B cell (primary cell): Measurements from ENCODE around the gene PCSK2. TPM values are rescaled to one million over a fixed set of nuclear protein-coding genes. Genes with fewer than 3 reads are reported as not detected.

Source experiments
- ATAC-seq: fragments of 200-7000 bp; cut with Tn5 transposase; one replicate; pipeline ENCODE4 v1.10.0; 2021; ENCODE audit warnings: low read depth, mild to moderate bottlenecking, moderate number of reproducible peaks, moderate library complexity
- CTCF ChIA-PET: fragments of 350-600 bp; sonication (Branson Sonifier 250); formaldehyde crosslinking; loops from one replicate; lab custom pipeline; 2021; ENCODE audit warnings: antibody characterized with exemption, inconsistent platforms; lab: Charles Lee
- POLR2A ChIA-PET: fragments of 350-600 bp; sonication (Branson Sonifier 250); formaldehyde crosslinking; loops from one replicate; lab custom pipeline; 2021; ENCODE audit warnings: antibody characterized with exemption; lab: Charles Lee
- DNase-seq: peaks from one replicate; pipeline ENCODE4 v3.0.0; 2013
- H2AFZ ChIP-seq: 2 replicates; pipeline ENCODE4 v1.6.1; 2012; ENCODE audit warnings: mild to moderate bottlenecking, low read depth, low read length; ENCODE audit not compliant: insufficient read depth, poor library complexity, severe bottlenecking
- H3K27ac ChIP-seq, 2 donors: 1 replicate in 1 of 2; 2 replicates in 1 of 2; pipeline ENCODE4 v1.5.1; 2012 to 2013; ENCODE audit warnings: low read length in 2 of 2, mild to moderate bottlenecking in 2 of 2, moderate library complexity in 1 of 2
- H3K27me3 ChIP-seq, 4 experiments: fragments of 200-600 bp in 1 of 4; sonication (generic) in 1 of 4; replicated peaks in 1 of 4; 1 replicate in 2 of 4; 2 replicates in 2 of 4; pipeline versions ENCODE4 v1.6.1 to v1.7.0; 2013 to 2016; ENCODE audit warnings: low read length in 3 of 4, mild to moderate bottlenecking in 2 of 4, mixed read lengths in 1 of 4, moderate library complexity in 1 of 4; ENCODE audit not compliant: insufficient read depth in 4 of 4, control insufficient read depth in 3 of 4; ENCODE audit errors: control extremely low read depth in 1 of 4
- H3K36me3 ChIP-seq, 2 experiments: replicated peaks in 1 of 2; 1 replicate in 1 of 2; 2 replicates in 1 of 2; pipeline versions ENCODE4 v1.6.1 to v1.7.1; 2013; ENCODE audit warnings: low read length in 1 of 2; ENCODE audit not compliant: insufficient read depth in 2 of 2, control insufficient read depth in 1 of 2; ENCODE audit errors: control extremely low read depth in 1 of 2, extremely low read depth in 1 of 2
- H3K4me1 ChIP-seq, 2 donors: fragments of 200-600 bp in 1 of 2; sonication (generic) in 1 of 2; 1 replicate in 1 of 2; 2 replicates in 1 of 2; pipeline versions ENCODE4 v1.5.1 to v1.6.1; 2013 to 2017; ENCODE audit warnings: low read length in 2 of 2; ENCODE audit not compliant: control insufficient read depth in 2 of 2, insufficient read depth in 2 of 2
- H3K4me2 ChIP-seq: replicated peaks from 2 replicates; pipeline ENCODE3; 2012; ENCODE audit warnings: mild to moderate bottlenecking, low read depth, low read length; ENCODE audit not compliant: poor library complexity, severe bottlenecking
- H3K4me3 ChIP-seq, 5 experiments: fragments of 200-600 bp in 1 of 5; sonication (generic) in 1 of 5; 1 replicate in 3 of 5; 2 replicates in 2 of 5; pipeline versions ENCODE4 v1.5.1 to v1.7.0; 2011 to 2016; ENCODE audit warnings: low read length in 4 of 5, mild to moderate bottlenecking in 4 of 5, low read depth in 2 of 5, control low read depth in 1 of 5, moderate library complexity in 1 of 5; ENCODE audit not compliant: insufficient read depth in 1 of 5; ENCODE audit errors: control extremely low read depth in 1 of 5, extremely low read depth in 1 of 5
- H3K79me2 ChIP-seq: fragments of 200-600 bp; sonication (generic); one replicate; pipeline ENCODE4 v1.6.0; 2016; ENCODE audit warnings: low read length; ENCODE audit not compliant: control insufficient read depth, insufficient read depth
- H3K9ac ChIP-seq: fragments of 200-600 bp; sonication (generic); 2 replicates; pipeline ENCODE4 v1.6.1; 2017; ENCODE audit warnings: mild to moderate bottlenecking, low read length, moderate library complexity
- H3K9me3 ChIP-seq, 3 donors: one replicate each; pipeline versions ENCODE4 v1.6.1 to v1.7.1; 2013; ENCODE audit warnings: low read length in 2 of 3; ENCODE audit not compliant: control insufficient read depth in 2 of 3, insufficient read depth in 1 of 3; ENCODE audit errors: control extremely low read depth in 1 of 3
- H4K20me1 ChIP-seq: 2 replicates; pipeline ENCODE4 v1.6.0; 2012; ENCODE audit warnings: mild to moderate bottlenecking, low read length; ENCODE audit not compliant: insufficient read depth, control insufficient read depth, poor library complexity, severe bottlenecking
- H3K27ac Mint-ChIP-seq: one replicate; pipeline ENCODE4 v1.8.0; 2021; ENCODE audit warnings: mixed read lengths
- H3K27me3 Mint-ChIP-seq: one replicate; pipeline ENCODE4 v1.8.0; 2021; ENCODE audit warnings: mixed read lengths
- H3K4me1 Mint-ChIP-seq: one replicate; pipeline ENCODE4 v1.8.0; 2021; ENCODE audit warnings: mixed read lengths
- H3K4me3 Mint-ChIP-seq: one replicate; pipeline ENCODE4 v1.8.0; 2021; ENCODE audit warnings: mixed read lengths
- H3K9me3 Mint-ChIP-seq: one replicate; pipeline ENCODE4 v1.8.0; 2022; ENCODE audit warnings: mixed read lengths; ENCODE audit not compliant: insufficient read depth
- CTCF ChIP-seq: fragments of 200-600 bp; IDR thresholded peaks from one replicate; pipeline ENCODE4 v1.8.0; 2022; ENCODE audit warnings: antibody characterized with exemption, mild to moderate bottlenecking
- EZH2 ChIP-seq: IDR thresholded peaks from 2 replicates; pipeline ENCODE4 v1.6.1; 2012; ENCODE audit warnings: borderline replicate concordance, low read depth, mild to moderate bottlenecking, moderate library complexity, low read length; ENCODE audit not compliant: insufficient read depth, poor library complexity, severe bottlenecking
- WGBS: methylation state at CpG from one replicate; pipeline ENCODE4 v1.1.5; 2013; ENCODE audit warnings: missing lambda C conversion rate; ENCODE audit not compliant: insufficient coverage; 5-methylcytosine and 5-hydroxymethylcytosine counted together
- intact Hi-C: fragments of 100-400 bp; cut with micrococcal nuclease; formaldehyde crosslinking; loops from one replicate; pipeline ENCODE4 v1.10.0; 2022
- polyA plus RNA-seq: library from polyadenylated mRNA; depleted of rRNA; stranded (reverse); fragments of >200 nt; gene quantifications from 2 replicates; pipeline ENCODE4 v1.2.3, GENCODE V29; 2012
- total RNA-seq, 2 donors: library from RNA; stranded (reverse); fragments of 120-200 nt in 1 of 2; gene quantifications; 1 replicate in 1 of 2; 2 replicates in 1 of 2; pipeline versions ENCODE4 v1.2.3 to v1.2.4, GENCODE V29; 2013 to 2022

Gene PCSK2
- total and polyA plus RNA-seq, 2 donors (not counting 1 experiment from before 2014, with no cell fraction given): not detected

- Histone ChIP-seq H3K79me2 (no peaks in the 10 kb centered on the region), H2AFZ (no peak overlapping the region), H3K4me3 (no peak overlapping the region), H3K4me1 (no peaks in the 10 kb centered on the region), H3K27ac (no peak overlapping the region), H3K9me3 (no peaks in the 10 kb centered on the region), H4K20me1 (no peaks in the 10 kb centered on the region), H3K9ac (no peak overlapping the region), H3K36me3 (no peaks in the 10 kb centered on the region), H3K4me2 (no peak overlapping the region), H3K27me3 (peaks cover 0 to 7% (median 2%) of the 10 kb centered on the region in 4 experiments)
- no peak for ATAC-seq
- CTCF ChIA-PET: interaction anchor here (3.2 kb wide), 1 partner anchor 11 kb away, joined by 38 read pairs; no protein-coding TSS in a partner anchor
- Mint-ChIP-seq H3K4me1 (no peaks in the 10 kb centered on the region), H3K27ac (no peak overlapping the region), H3K9me3 (peaks cover 2% of the 10 kb centered on the region), H3K4me3 (no peak overlapping the region), H3K27me3 (peaks cover 9% of the 10 kb centered on the region)
- intact Hi-C loops: no loop called here
- no peak for TF ChIP-seq CTCF
- no peak for TF ChIP-seq EZH2
- DNase-seq: no peak
- 22% methylated on average over 1 of the region's 3 CpGs for WGBS
- POLR2A ChIA-PET: no interaction called here
Measured at GRCh38 chr20:17419479-17420041, 192.7 kb downstream of the PCSK2 start.

GRCh38 chr20:17421493-17421892 is 194.7 kb downstream of the PCSK2 start:
- Mint-ChIP-seq H3K27me3 (peaks cover 9% of the 10 kb centered on the region), H3K4me3 (no peak overlapping the region), H3K27ac (no peak overlapping the region), H3K4me1 (no peaks in the 10 kb centered on the region), H3K9me3 (peaks cover 2% of the 10 kb centered on the region)
- Histone ChIP-seq H3K4me2 (no peak overlapping the region), H4K20me1 (no peaks in the 10 kb centered on the region), H3K79me2 (no peaks in the 10 kb centered on the region), H3K9ac (no peak overlapping the region), H3K4me3 (no peak overlapping the region), H3K36me3 (no peaks in the 10 kb centered on the region), H3K9me3 (no peaks in the 10 kb centered on the region), H2AFZ (no peak overlapping the region), H3K4me1 (no peaks in the 10 kb centered on the region), H3K27ac (no peak overlapping the region), H3K27me3 (peaks cover 0 to 7% (median 2%) of the 10 kb centered on the region in 4 experiments)
- CTCF ChIA-PET: interaction anchor here (1.4 to 3.2 kb wide), 2 partner anchors 9 to 14 kb away, joined by 5 to 38 read pairs; no protein-coding TSS in a partner anchor
- ATAC-seq: no peak
- no peak for DNase-seq
- no peak for TF ChIP-seq CTCF
- TF ChIP-seq EZH2: no peak
- WGBS: no CpG with 5 or more reads among the region's 1 CpG
- intact Hi-C loops: no loop called here
- POLR2A ChIA-PET: no interaction called here
